NCI-H128 (cell line): ENCODE data around the gene EPHA4.

Source experiments
- DNase-seq: peaks from one replicate; lab custom pipeline; 2025; ENCODE audit not compliant: unreplicated experiment; lab: John Stamatoyannopoulos, UW

The EPHA4 gene

DNA sequence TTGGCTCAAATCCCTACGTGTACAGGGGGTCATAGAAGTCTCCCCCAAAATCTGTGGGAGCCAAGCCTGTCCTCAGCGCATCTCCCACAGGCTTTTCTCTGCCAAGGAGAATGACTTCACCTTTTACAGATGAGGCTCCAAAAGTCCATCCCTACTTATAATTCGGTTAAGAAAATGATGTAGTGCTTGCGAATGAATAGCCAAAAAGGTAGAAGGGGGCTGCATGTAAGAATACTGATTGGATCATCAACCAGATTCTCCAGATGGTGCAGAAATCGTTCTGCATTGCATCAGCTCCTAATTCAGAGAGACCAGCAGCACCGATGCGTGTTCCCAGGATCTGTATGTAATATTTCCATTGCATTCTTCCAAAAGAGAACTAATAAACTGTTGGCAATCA lies 91.9 kb downstream of the EPHA4 start:
- no peak for DNase-seq

- DNase-seq, result no peak
Measured at GRCh38 chr2:221478485-221478863, 93.6 kb downstream of the EPHA4 start.

- DNase-seq, result no peak
Measured at GRCh38 chr2:221477714-221478484, 94.2 kb downstream of the EPHA4 start.

DNA sequence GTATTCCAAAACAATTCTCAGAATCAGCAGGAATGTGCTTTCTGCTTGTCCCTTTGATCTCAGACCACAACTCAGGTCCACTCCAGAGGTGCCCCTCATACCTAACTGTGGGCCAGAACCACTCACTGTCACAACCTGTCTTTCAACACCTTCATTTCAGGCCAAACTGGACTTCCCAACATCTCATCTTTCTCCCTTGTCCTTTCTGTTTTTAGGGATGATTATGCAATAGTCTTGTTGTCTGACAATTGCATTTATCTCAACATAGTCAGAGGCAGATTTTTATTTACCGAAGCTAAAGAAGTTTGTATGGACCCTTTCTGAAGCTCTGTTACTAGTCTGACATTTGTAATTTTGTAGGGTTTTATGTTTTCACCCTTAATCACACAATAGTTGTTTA lies 95.9 kb downstream of the EPHA4 start:
- DNase-seq, result no peak

DNA sequence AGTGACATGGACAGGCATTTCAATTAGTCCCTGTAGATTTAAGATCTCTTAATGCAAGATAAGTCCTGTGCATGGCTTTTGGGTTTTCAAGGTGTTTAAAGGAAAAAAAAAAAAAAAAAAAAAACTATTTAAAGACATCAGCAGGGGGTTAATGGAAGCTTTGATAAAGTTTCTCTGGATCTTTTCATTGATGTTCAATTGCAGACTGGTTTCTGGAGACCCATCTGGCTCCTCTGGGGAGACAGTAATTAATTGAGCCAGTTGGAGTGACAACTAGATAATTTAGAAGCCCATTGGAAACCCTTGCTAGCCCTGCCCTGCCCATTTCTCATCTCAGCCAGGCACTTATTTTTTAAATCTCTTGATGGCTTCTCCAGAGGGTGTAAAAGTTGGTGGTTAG lies 98.7 kb downstream of the EPHA4 start:
- no peak for DNase-seq

DNA sequence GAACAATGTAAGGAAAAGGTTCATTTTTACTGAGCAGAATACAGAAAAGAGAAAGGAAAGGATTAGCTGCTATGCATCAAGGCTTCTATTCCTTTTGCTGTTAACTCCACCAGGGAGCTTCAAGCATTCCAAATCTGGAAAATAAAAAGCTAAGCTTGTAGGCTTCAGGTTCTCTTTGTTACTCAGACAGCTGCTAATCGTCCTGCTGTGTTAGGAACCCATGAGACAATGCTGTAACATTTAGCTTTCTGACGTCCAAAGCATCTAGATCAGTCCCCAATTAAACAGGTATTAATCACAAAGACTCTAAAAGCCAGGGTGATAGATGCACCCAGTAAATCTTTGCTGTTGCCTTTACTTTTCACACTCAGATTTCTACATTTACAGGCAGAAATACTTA lies 103.8 kb downstream of the EPHA4 start:
- DNase-seq, result no peak

DNA sequence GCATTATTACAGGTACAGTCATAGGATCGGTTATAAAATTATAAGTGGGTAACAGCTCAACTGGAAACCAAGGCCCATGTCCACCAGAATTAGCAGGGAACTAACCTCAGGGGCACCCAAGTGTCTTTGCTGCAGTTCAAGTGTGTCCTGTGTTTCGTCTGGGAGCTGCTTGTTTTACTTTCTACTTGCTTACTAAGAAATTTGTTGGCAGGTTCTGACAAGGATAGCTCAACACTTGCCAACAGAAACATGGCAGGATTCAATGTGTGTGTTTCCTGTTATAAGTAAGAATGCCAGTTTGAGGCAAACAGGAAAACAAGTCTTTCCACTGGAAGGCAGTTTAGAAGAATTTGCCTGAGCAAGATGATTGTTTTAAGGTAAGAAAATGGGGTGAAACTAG lies 104.5 kb downstream of the EPHA4 start:
- no peak for DNase-seq

DNA sequence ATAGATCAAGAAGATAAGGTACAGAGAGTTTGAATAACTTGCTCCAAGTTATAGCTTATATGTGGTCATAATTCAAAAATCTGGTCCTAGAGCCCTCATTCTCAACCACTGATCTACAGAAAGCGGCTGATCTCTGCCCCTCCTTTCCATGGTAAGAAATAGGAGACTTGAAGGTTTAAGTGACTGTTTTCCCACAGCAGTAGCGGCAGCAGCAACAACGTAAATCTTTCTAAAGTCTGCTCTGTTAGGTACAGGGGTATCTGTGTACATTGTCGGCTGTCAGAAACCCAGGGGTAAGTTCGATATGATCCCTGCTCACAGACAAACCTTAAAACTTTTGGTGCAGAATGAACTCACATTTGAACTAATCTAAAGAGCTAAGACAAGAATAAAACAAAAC lies 105.4 kb downstream of the EPHA4 start:
- DNase-seq, result no peak

DNA sequence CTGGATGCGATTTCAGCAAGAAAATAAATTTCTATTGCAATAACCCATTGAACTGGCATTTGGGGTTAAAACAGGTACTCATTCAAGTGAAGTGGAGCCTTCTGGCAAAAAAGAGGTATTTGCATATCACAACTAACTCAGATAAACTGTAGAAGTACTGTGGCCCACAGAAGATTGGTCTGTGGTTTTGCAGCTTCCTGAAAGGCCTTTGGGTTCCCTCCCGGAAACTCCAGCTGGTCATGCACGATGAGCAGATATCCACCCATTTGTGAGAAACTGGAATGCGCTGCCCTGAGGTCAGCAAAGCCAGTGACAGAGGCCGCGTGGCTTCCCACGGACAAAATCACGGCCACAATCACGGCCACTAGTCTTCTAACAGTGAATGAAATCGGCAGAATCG lies 106.3 kb downstream of the EPHA4 start:
- DNase-seq, result no peak

- DNase-seq, result no peak
Measured at GRCh38 chr2:221464971-221465370, 107.1 kb downstream of the EPHA4 start.

GRCh38 chr2:221463241-221463896 lies 108.7 kb downstream of the EPHA4 start:
- DNase-seq, result no peak

DNA sequence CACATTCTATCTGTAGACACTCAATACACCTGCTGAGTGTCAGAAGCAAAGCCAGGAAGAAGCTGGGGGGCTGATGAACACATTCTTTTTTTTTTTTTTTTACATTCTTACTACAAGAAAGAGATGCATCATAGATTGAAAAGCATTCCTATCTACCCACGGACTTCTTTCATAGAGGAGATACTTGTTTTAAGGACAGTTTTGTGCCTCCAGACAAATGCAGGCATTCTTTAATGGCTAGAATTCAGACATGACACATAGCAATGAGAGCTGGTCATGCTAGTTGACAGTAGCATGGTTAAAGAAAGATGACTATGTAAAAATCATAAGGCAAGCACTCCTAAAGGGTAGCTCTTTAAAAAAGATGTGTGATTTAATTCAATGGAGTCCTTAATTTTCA lies 110.2 kb downstream of the EPHA4 start:
- no peak for DNase-seq

DNA sequence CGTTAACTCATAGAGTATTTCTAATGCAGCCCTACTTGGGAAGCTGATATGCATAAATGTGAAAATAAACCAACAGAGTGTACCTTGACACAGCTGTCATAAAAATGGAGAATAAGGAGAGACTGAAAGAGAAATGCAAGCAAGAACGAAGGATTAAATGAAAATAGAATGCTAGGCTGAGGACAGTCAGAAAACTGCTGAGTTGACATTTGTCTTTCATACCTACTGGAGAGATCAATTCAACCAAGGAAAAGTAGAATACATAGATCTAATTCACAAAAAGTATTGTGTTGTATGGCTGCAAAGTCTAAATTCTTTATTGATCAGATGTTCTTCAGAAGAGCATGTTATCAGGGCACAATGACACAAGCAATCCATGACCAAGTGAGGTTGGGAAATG lies 112.0 kb downstream of the EPHA4 start:
- no peak for DNase-seq

GRCh38 chr2:221458578-221458977 lies 113.5 kb downstream of the EPHA4 start:
- DNase-seq, result no peak

- DNase-seq, result no peak
Measured at GRCh38 chr2:221455214-221455613, 116.9 kb downstream of the EPHA4 start.

DNA sequence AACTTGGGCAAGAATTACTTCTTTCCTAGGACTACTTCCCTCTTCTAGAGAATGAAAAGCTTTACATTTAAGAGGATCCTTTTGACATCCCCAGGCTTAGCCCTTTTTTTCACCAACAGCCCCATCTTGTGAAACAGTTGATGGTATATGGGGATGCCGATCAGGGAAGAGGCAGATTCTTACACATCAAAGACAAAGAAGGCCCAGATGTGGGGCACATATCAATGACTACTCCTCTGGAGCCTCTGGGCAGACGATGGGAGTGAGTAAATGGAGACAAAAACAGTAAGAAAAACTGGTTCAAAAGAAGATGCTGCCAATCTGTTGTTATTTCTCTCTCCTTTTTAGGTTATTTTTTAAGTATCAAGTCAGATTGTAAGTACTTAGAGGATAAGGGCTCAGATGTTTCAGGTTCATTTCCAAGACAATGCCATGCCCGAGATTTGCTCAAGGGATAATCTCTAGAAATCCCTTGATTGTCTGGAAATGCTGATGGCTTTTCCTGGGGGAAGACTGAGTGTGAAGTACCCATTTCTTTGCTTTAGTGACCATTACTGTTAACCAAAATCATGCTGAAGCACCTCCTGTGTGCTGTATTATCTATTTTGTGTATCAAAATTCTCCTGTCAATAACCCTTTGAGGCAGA lies 117.5 kb downstream of the EPHA4 start:
- DNase-seq, result no peak

GRCh38 chr2:221451862-221452788 lies 120.0 kb downstream of the EPHA4 start:
- DNase-seq, result no peak

GRCh38 chr2:221450280-221450679 lies 121.8 kb downstream of the EPHA4 start:
- no peak for DNase-seq

- no peak for DNase-seq
Measured at GRCh38 chr2:221449406-221449805, 122.7 kb downstream of the EPHA4 start.

- no peak for DNase-seq
Measured at GRCh38 chr2:221448844-221449390, 123.2 kb downstream of the EPHA4 start.
